Hepatocyte (in vitro differentiated cells): ENCODE data around the gene USP2. TPM values are rescaled to one million over a fixed set of nuclear protein-coding genes. Genes with fewer than 3 reads are reported as not detected.

ENCODE experiments used
- DNase-seq: peaks from one replicate; pipeline ENCODE4 v3.0.0-alpha.2; 2016; ENCODE audit warnings: low spot score
- H2AFZ ChIP-seq: fragments of 200-600 bp; sonication (generic); 2 replicates; pipeline ENCODE4 v1.6.0; 2016; ENCODE audit warnings: antibody characterized with exemption, mild to moderate bottlenecking
- H3K27ac ChIP-seq: fragments of 200-600 bp; sonication (generic); 2 replicates; pipeline ENCODE4 v1.5.1; 2016; ENCODE audit warnings: mild to moderate bottlenecking
- H3K27me3 ChIP-seq: fragments of 200-600 bp; sonication (generic); 2 replicates; pipeline ENCODE4 v1.6.1; 2016
- H3K36me3 ChIP-seq: fragments of 200-600 bp; sonication (generic); replicated peaks from 2 replicates; pipeline ENCODE4 v1.5.1; 2016; ENCODE audit warnings: low read depth; ENCODE audit not compliant: insufficient read depth
- H3K4me1 ChIP-seq: fragments of 200-600 bp; sonication (generic); 2 replicates; pipeline ENCODE4 v1.5.1; 2016; ENCODE audit warnings: mild to moderate bottlenecking, moderate library complexity; ENCODE audit not compliant: insufficient read depth
- H3K4me2 ChIP-seq: fragments of 200-600 bp; sonication (generic); 2 replicates; pipeline ENCODE4 v1.6.0; 2016
- H3K4me3 ChIP-seq: fragments of 200-600 bp; sonication (generic); 2 replicates; pipeline ENCODE4 v1.5.1; 2016; ENCODE audit warnings: mild to moderate bottlenecking
- H3K79me2 ChIP-seq: fragments of 200-600 bp; sonication (generic); 2 replicates; pipeline ENCODE4 v1.6.0; 2017; ENCODE audit warnings: mild to moderate bottlenecking
- H3K9me2 ChIP-seq: fragments of 200-600 bp; sonication (generic); replicated peaks from 2 replicates; pipeline ENCODE4 v1.6.0; 2017; ENCODE audit warnings: mild to moderate bottlenecking; ENCODE audit not compliant: insufficient read depth
- H3K9me3 ChIP-seq: fragments of 200-600 bp; sonication (generic); 2 replicates; pipeline ENCODE4 v1.5.1; 2016; ENCODE audit warnings: low read depth, mild to moderate bottlenecking
- H4K20me1 ChIP-seq: fragments of 200-600 bp; sonication (generic); 2 replicates; pipeline ENCODE4 v1.6.0; 2016; ENCODE audit warnings: mild to moderate bottlenecking; ENCODE audit not compliant: insufficient read depth, poor library complexity, severe bottlenecking
- EZH2 ChIP-seq: fragments of 200-600 bp; sonication (generic); IDR thresholded peaks from 2 replicates; pipeline ENCODE4 v1.6.1; 2016; ENCODE audit warnings: antibody characterized with exemption, mild to moderate bottlenecking, borderline replicate concordance
- EZH2phosphoT487 ChIP-seq: fragments of 200-600 bp; sonication (generic); IDR thresholded peaks from one replicate; pipeline ENCODE4 v1.6.1; 2018; ENCODE audit warnings: antibody characterized with exemption, mild to moderate bottlenecking, low read depth, moderate library complexity; ENCODE audit not compliant: unreplicated experiment, severe bottlenecking
- WGBS: methylation state at CpG from one replicate; pipeline ENCODE4 v1.1.6; 2016; ENCODE audit warnings: low lambda C conversion rate; ENCODE audit errors: missing lambda C conversion rate; 5-methylcytosine and 5-hydroxymethylcytosine counted together
- polyA plus RNA-seq: library from polyadenylated mRNA; unstranded; fragments of >200 nt; fragmentation: Nextera tagmentation; extraction: Ambion mirVana; gene quantifications from 2 replicates; pipeline ENCODE4 v1.2.1, GENCODE V29; 2016
- total RNA-seq: library from RNA; depleted of rRNA; stranded (reverse); fragments of >200 nt; gene quantifications from 2 replicates; pipeline ENCODE4 v1.2.3, GENCODE V29; 2014
- TF ChIP-seq, protein P1 (sequence below): fragments of 200-600 bp; sonication (generic); IDR thresholded peaks from 2 replicates; pipeline ENCODE4 v1.5.1; 2016; ENCODE audit warnings: antibody characterized with exemption, mild to moderate bottlenecking; ENCODE audit not compliant: poor library complexity

Gene USP2
- total and polyA plus RNA-seq, 2 experiments from 2014 or later, result 7.3 to 23.5 TPM

- H4K20me1 ChIP-seq, result no peaks in the 10 kb centered on the region
- no peak overlapping the region for H3K4me2 ChIP-seq
- no peak for TF ChIP-seq EZH2phosphoT487
- TF ChIP-seq, protein P1, sequence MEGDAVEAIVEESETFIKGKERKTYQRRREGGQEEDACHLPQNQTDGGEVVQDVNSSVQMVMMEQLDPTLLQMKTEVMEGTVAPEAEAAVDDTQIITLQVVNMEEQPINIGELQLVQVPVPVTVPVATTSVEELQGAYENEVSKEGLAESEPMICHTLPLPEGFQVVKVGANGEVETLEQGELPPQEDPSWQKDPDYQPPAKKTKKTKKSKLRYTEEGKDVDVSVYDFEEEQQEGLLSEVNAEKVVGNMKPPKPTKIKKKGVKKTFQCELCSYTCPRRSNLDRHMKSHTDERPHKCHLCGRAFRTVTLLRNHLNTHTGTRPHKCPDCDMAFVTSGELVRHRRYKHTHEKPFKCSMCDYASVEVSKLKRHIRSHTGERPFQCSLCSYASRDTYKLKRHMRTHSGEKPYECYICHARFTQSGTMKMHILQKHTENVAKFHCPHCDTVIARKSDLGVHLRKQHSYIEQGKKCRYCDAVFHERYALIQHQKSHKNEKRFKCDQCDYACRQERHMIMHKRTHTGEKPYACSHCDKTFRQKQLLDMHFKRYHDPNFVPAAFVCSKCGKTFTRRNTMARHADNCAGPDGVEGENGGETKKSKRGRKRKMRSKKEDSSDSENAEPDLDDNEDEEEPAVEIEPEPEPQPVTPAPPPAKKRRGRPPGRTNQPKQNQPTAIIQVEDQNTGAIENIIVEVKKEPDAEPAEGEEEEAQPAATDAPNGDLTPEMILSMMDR, result peak; percentile 71
- DNase-seq, result peak; percentile 83
- no peaks in the 10 kb centered on the region for H3K9me2 ChIP-seq
- H3K79me2 ChIP-seq, result no peaks in the 10 kb centered on the region
- H3K27ac ChIP-seq, result no peak overlapping the region
- no peaks in the 10 kb centered on the region for H3K36me3 ChIP-seq
- H3K9me3 ChIP-seq, result no peaks in the 10 kb centered on the region
- WGBS, result 31% methylated on average over 8 of the region's 8 CpGs
- no peak overlapping the region for H2AFZ ChIP-seq
- H3K4me1 ChIP-seq, result peaks cover 13% of the 10 kb centered on the region
- H3K4me3 ChIP-seq, result no peak overlapping the region
- H3K27me3 ChIP-seq, result peaks cover 7% of the 10 kb centered on the region
These were observed 57.9 kb downstream of the USP2 start for GRCh38 chr11:119323532-119324033.

DNA sequence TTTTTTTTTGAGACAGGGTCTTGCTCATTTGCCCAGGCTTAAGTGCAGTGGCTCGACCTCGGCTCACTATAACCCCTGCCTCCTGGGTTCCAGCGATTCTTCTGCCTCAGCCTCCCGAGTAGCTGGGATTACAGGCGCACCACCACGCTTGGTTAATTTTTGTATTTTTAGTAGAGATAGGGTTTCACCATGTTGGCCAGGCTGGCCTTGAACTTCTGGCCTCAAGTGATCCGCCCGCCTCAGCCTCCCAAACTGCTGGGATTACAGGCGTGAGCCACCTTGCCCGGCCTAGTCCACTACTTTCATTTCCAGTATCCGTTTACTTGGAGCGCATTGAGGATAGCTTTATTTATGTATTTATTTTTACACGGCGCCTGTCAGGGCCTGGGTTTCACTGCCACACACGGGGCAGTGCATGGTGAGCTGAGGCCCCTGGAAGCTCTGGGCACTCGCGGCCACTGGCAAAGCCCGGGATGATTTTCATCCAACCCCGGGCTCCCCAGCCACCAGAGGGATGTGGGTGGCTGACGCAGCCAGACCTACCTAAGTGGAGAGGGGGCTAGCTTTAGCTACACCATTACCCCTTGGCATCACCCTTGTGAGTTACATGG, 58.5 kb downstream of the USP2 start:
- no peak for DNase-seq
- peaks cover 17% of the 10 kb centered on the region for H3K4me1 ChIP-seq
- H3K79me2 ChIP-seq, result no peaks in the 10 kb centered on the region
- H2AFZ ChIP-seq, result no peak overlapping the region
- H3K27ac ChIP-seq, result no peak overlapping the region
- H3K4me3 ChIP-seq, result no peak overlapping the region
- WGBS, result 94% methylated on average over 20 of the region's 20 CpGs
- no peaks in the 10 kb centered on the region for H3K36me3 ChIP-seq
- H3K9me2 ChIP-seq, result no peaks in the 10 kb centered on the region
- H3K4me2 ChIP-seq, result no peak overlapping the region
- H3K9me3 ChIP-seq, result no peaks in the 10 kb centered on the region
- peaks cover 11% of the 10 kb centered on the region for H3K27me3 ChIP-seq
- no peak for TF ChIP-seq EZH2
- TF ChIP-seq EZH2phosphoT487, result no peak
- TF ChIP-seq, protein P1, result no peak
- H4K20me1 ChIP-seq, result no peaks in the 10 kb centered on the region

- H4K20me1 ChIP-seq, result no peaks in the 10 kb centered on the region
- H3K4me2 ChIP-seq, result no peak overlapping the region
- H3K4me1 ChIP-seq, result peaks cover 17% of the 10 kb centered on the region
- no peak overlapping the region for H2AFZ ChIP-seq
- TF ChIP-seq, protein P1, result no peak
- no peak for TF ChIP-seq EZH2phosphoT487
- no peak for TF ChIP-seq EZH2
- H3K9me2 ChIP-seq, result no peaks in the 10 kb centered on the region
- no peak overlapping the region for H3K27ac ChIP-seq
- H3K27me3 ChIP-seq, result peaks cover 16% of the 10 kb centered on the region
- H3K4me3 ChIP-seq, result no peak overlapping the region
- H3K36me3 ChIP-seq, result no peaks in the 10 kb centered on the region
- peak; percentile 4 for DNase-seq
- H3K79me2 ChIP-seq, result no peaks in the 10 kb centered on the region
- H3K9me3 ChIP-seq, result no peaks in the 10 kb centered on the region
- 88% methylated on average over 6 of the region's 6 CpGs for WGBS
These were observed 59.1 kb downstream of the USP2 start for GRCh38 chr11:119322360-119322739.
